Endodermal cell (in vitro differentiated cells): ENCODE measurements around the gene IGF2. TPM values are rescaled to one million over a fixed set of nuclear protein-coding genes. Genes with fewer than 3 reads are reported as not detected.

ENCODE experiments used
- DNase-seq: peaks from one replicate; pipeline ENCODE4 v3.0.0-alpha.2; 2017
- H3K27ac ChIP-seq: 2 replicates; pipeline ENCODE4 v1.5.1; 2013; ENCODE audit warnings: mild to moderate bottlenecking, low read depth, low read length, moderate library complexity
- H3K27me3 ChIP-seq: 2 replicates; pipeline ENCODE4 v1.6.1; 2013; ENCODE audit warnings: mild to moderate bottlenecking, low read length, moderate library complexity; ENCODE audit not compliant: insufficient read depth, control insufficient read depth, poor library complexity, severe bottlenecking
- H3K36me3 ChIP-seq: 2 replicates; pipeline ENCODE4 v1.7.0; 2013; ENCODE audit warnings: mild to moderate bottlenecking, low read length, moderate library complexity; ENCODE audit not compliant: control insufficient read depth, insufficient read depth
- H3K4me1 ChIP-seq: one replicate; pipeline ENCODE4 v1.7.0; 2013; ENCODE audit warnings: low read length; ENCODE audit not compliant: control insufficient read depth, insufficient read depth
- H3K4me3 ChIP-seq: 2 replicates; pipeline ENCODE4 v1.5.1; 2013; ENCODE audit warnings: mild to moderate bottlenecking, low read length, moderate library complexity
- H3K9ac ChIP-seq: 2 replicates; pipeline ENCODE4 v1.6.1; 2013; ENCODE audit warnings: mild to moderate bottlenecking, low read length, moderate library complexity; ENCODE audit not compliant: poor library complexity, severe bottlenecking; ENCODE audit errors: extremely low read depth
- H3K9me3 ChIP-seq: 2 replicates; pipeline ENCODE4 v1.6.1; 2013; ENCODE audit warnings: mild to moderate bottlenecking, low read length, moderate library complexity; ENCODE audit not compliant: control insufficient read depth
- H3K27ac Mint-ChIP-seq: 2 replicates; pipeline ENCODE4 v1.8.0; 2020; ENCODE audit warnings: mixed read lengths
- H3K27me3 Mint-ChIP-seq: 2 replicates; pipeline ENCODE4 v1.8.0; 2021; ENCODE audit warnings: mild to moderate bottlenecking, mixed read lengths; ENCODE audit not compliant: insufficient read depth
- H3K36me3 Mint-ChIP-seq: 2 replicates; pipeline ENCODE4 v1.8.0; 2020; ENCODE audit warnings: low read depth, mixed read lengths
- H3K4me1 Mint-ChIP-seq: 2 replicates; pipeline ENCODE4 v1.8.0; 2020; ENCODE audit warnings: mixed read lengths
- H3K4me3 Mint-ChIP-seq: 2 replicates; pipeline ENCODE4 v1.8.0; 2020; ENCODE audit warnings: mild to moderate bottlenecking, moderate library complexity, mixed read lengths
- H3K9me3 Mint-ChIP-seq: 2 replicates; pipeline ENCODE4 v1.8.0; 2020; ENCODE audit warnings: mild to moderate bottlenecking, mixed read lengths
- CTCF ChIP-seq: fragments of 200-600 bp; sonication (generic); conservative IDR thresholded peaks from 2 replicates; pipeline ENCODE4 v1.5.0; 2021; ENCODE audit warnings: antibody characterized with exemption, mild to moderate bottlenecking
- WGBS, 2 experiments: methylation state at CpG; one replicate each; pipeline versions ENCODE4 v1.1.5 to v1.1.7; 2013; ENCODE audit warnings: missing lambda C conversion rate in 2 of 2, mixed read lengths in 1 of 2; ENCODE audit not compliant: insufficient coverage in 1 of 2, insufficient read length in 1 of 2; 5-methylcytosine and 5-hydroxymethylcytosine counted together
- total RNA-seq, 2 donors: library from RNA; stranded (reverse); fragmentation: NEBNext Ultra II Directional in 1 of 2; extraction: Animal tissue kit (Norgen Biotek cat#: 25700) in 1 of 2; gene quantifications; 2 replicates in 1 of 2; 3 replicates in 1 of 2; pipeline ENCODE4 v1.2.1, GENCODE V29; 2021

The IGF2 gene
- total RNA-seq, 2 donors from 2014 or later, result 0.80 to 5.1 TPM

DNA sequence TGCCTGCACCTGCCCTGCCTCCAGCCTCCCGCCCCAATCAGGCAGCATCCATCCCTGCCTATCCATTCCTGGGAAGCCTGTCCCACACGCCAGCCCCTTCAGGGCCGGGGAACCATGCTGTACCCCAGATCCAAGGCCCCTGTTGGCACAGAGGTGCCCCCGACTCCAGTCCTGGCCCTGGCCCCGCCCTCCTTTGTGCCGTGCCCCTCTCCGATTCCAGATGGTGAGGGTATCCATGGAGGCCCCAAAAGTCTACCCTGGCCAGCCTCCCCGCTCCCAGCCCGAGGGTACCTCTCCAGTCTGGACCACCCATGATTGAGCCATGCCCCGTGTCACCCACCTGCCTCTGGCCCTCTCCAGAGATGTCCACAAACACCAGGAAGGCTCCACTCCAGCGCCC, 35.2 kb upstream of the IGF2 start:
- H3K27me3 ChIP-seq, result no peaks in the 10 kb centered on the region
- H3K27ac ChIP-seq, result no peak overlapping the region
- 86 to 92% methylated on average over 5 to 11 of the region's 11 CpGs for WGBS, 2 experiments
- no peaks in the 10 kb centered on the region for H3K36me3 Mint-ChIP-seq
- no peak overlapping the region for H3K4me3 Mint-ChIP-seq
- no peaks in the 10 kb centered on the region for H3K27me3 Mint-ChIP-seq
- H3K36me3 ChIP-seq, result no peaks in the 10 kb centered on the region
- no peaks in the 10 kb centered on the region for H3K4me1 Mint-ChIP-seq
- H3K4me1 ChIP-seq, result no peaks in the 10 kb centered on the region
- H3K27ac Mint-ChIP-seq, result no peak overlapping the region
- H3K9ac ChIP-seq, result no peak overlapping the region
- H3K4me3 ChIP-seq, result no peak overlapping the region
- TF ChIP-seq CTCF, result no peak
- H3K9me3 Mint-ChIP-seq, result no peaks in the 10 kb centered on the region
- no peak for DNase-seq
- no peaks in the 10 kb centered on the region for H3K9me3 ChIP-seq

DNA sequence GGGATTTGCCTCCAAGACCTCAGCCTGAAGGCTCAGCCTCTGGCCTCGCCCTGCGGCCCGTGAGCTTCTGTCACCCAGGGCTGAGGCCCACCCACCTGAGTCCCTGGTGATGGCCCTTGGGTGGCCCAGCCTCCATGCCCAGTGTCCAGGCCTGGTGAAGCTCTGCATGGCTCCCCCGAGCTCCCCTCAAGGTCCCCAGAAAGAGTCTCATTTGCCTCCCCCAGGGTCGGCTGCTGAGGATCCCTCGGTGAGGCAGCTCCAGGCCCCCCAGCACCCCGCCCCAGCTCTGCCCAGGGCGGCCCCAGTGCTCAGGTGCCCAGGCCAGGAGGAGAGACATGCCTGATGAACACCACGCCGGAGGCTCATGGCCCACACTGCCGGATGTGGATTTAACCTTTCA, 34.6 kb upstream of the IGF2 start:
- no peaks in the 10 kb centered on the region for H3K36me3 Mint-ChIP-seq
- H3K27me3 Mint-ChIP-seq, result no peaks in the 10 kb centered on the region
- Histone ChIP-seq H3K27me3 (no peaks in the 10 kb centered on the region), H3K36me3 (no peaks in the 10 kb centered on the region), H3K27ac (no peak overlapping the region), H3K9ac (no peak overlapping the region), H3K4me1 (no peaks in the 10 kb centered on the region), H3K9me3 (no peaks in the 10 kb centered on the region), H3K4me3 (no peak overlapping the region)
- 84 to 91% methylated on average over 7 to 11 of the region's 11 CpGs for WGBS, 2 experiments
- no peak overlapping the region for H3K4me3 Mint-ChIP-seq
- H3K9me3 Mint-ChIP-seq, result no peaks in the 10 kb centered on the region
- H3K27ac Mint-ChIP-seq, result no peak overlapping the region
- TF ChIP-seq CTCF, result no peak
- H3K4me1 Mint-ChIP-seq, result no peaks in the 10 kb centered on the region
- no peak for DNase-seq

DNA sequence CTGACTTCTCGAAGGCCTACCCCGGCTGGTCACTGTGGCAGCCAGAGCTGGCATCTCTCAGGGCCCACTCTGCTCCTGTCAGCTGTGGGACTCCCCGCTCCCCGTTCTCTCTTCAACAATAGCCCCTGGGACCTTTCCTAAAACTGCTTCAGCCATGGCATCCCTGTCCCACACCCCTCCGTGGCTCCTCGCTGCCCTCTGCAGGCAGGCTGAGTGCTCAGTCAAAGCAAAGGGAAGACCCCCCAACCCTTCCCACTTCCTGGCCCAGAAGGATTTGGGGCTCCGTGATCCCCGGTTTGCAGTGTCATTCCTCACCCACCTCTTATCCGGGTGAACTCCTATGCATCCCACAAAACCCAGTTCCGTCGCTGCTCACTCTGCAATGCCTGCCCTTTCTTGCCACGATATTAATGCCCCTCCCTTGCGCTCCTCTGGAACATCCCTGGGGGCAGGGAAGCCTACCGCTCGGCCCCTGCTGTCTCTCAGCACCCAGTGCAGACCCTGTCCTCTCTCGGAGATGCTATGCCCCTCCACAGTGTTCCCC, 34.0 kb upstream of the IGF2 start:
- H3K4me3 Mint-ChIP-seq, result no peak overlapping the region
- H3K4me1 Mint-ChIP-seq, result no peaks in the 10 kb centered on the region
- H3K27ac Mint-ChIP-seq, result no peak overlapping the region
- no peaks in the 10 kb centered on the region for H3K27me3 ChIP-seq
- no peaks in the 10 kb centered on the region for H3K9me3 ChIP-seq
- no peaks in the 10 kb centered on the region for H3K27me3 Mint-ChIP-seq
- no peaks in the 10 kb centered on the region for H3K36me3 ChIP-seq
- DNase-seq, result peak; percentile 83
- peak; percentile 77 for TF ChIP-seq CTCF
- no peak overlapping the region for H3K27ac ChIP-seq
- no peak overlapping the region for H3K4me3 ChIP-seq
- H3K9ac ChIP-seq, result no peak overlapping the region
- WGBS, 2 experiments, result 77 to 81% methylated on average over 16 of the region's 16 CpGs
- no peaks in the 10 kb centered on the region for H3K4me1 ChIP-seq
- no peaks in the 10 kb centered on the region for H3K36me3 Mint-ChIP-seq
- no peaks in the 10 kb centered on the region for H3K9me3 Mint-ChIP-seq
